ENCODE measurements around the gene CRAMP1.

CRAMP1 gene

GRCh38 chr16:1615761-1616160, 3.6 kb downstream of the CRAMP1 start:
- peaks cover 5% of the 10 kb centered on the region; the same call in 1 of the 2 replicates for H3K4me1 ChIP-seq (ENCODE audit: control insufficient read depth, insufficient read depth, low read length)
- no peak for TF ChIP-seq MEIS1 (CRISPR knock-in tag; IDR thresholded peaks at IDR 0.05; ENCODE audit: borderline replicate concordance)
- TF ChIP-seq ZNF510 (tag by site-specific recombination; IDR thresholded peaks at IDR 0.05; ENCODE audit: insufficient replicate concordance), result no peak
- ChIA-PET CTCF (interaction anchor here (1.0 kb wide), 1 partner anchor 90 kb away, joined by 4 read pairs; the partner anchor contains the start of gene MAPK8IP3), POLR2A (interaction anchor here (1.6 kb wide), 1 partner anchor 62 kb away, joined by 3 read pairs; the partner anchor contains the start of gene JPT2)
- H3K4me3 ChIP-seq (ENCODE audit: low read depth, low read length), result no peak overlapping the region
- peaks cover 19 to 52% of the 10 kb centered on the region in 2 experiments for H3K36me3 ChIP-seq (ENCODE audit: control insufficient read depth in 2 of 2, insufficient read depth in 1 of 2, low read length in 2 of 2)
- no peaks in the 10 kb centered on the region for H3K9me3 ChIP-seq (ENCODE audit: control insufficient read depth, insufficient read depth, low read depth, low read length)
- no peak overlapping the region for H3K27ac ChIP-seq (ENCODE audit: extremely low read depth, low read depth, low read length)

- H3K27ac ChIP-seq (ENCODE audit: extremely low read depth, low read depth, low read length), result no peak overlapping the region
- ChIA-PET POLR2A (interaction anchor here (0.9 kb wide), 1 partner anchor 10 kb away, joined by 3 read pairs; no protein-coding TSS in a partner anchor), CTCF (no interaction called here)
- no peak overlapping the region for H3K4me3 ChIP-seq (ENCODE audit: low read depth, low read length)
- no peaks in the 10 kb centered on the region for H3K9me3 ChIP-seq (ENCODE audit: control insufficient read depth, insufficient read depth, low read depth, low read length)
- H3K4me1 ChIP-seq (ENCODE audit: control insufficient read depth, insufficient read depth, low read length), result peaks cover 5% of the 10 kb centered on the region; the same call in 1 of the 2 replicates
- H3K36me3 ChIP-seq (ENCODE audit: control insufficient read depth in 2 of 2, insufficient read depth in 1 of 2, low read length in 2 of 2), result peaks cover 24 to 79% of the 10 kb centered on the region in 2 experiments
- TF ChIP-seq ZBTB49 (tag by site-specific recombination; IDR thresholded peaks at IDR 0.05; ENCODE audit: low read depth) (no peak), PRDM10 (tag by site-specific recombination; IDR thresholded peaks at IDR 0.05) (0 out of 2 replicates have a peak, but pooled peaks have one; percentile 29), ZNF202 (tag by site-specific recombination; IDR thresholded peaks at IDR 0.05; ENCODE audit: borderline replicate concordance) (no peak)
Observed at GRCh38 chr16:1619976-1620375, 7.8 kb downstream of the CRAMP1 start.

DNA sequence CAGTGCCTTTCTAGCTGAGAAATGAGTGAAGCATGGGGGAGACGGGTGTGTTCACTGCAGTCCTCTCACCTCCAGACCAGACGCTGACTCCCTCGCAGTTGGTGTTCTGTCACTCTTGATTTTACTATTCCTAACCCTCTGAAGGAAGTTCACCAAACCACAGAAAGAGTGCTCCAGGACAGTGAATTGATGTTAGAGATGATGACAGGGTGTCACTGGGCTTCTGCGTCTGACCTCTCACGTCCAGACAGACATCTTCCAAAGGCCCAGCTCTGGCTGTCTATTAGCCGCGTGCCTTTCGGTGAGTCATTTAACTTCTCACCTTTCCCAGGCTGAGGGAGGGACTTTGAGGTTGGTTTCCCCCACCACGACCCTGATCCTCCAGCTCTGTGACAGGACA, 8.2 kb downstream of the CRAMP1 start:
- no peaks in the 10 kb centered on the region for H3K9me3 ChIP-seq (ENCODE audit: control insufficient read depth, insufficient read depth, low read depth, low read length)
- H3K27ac ChIP-seq (ENCODE audit: extremely low read depth, low read depth, low read length), result no peak overlapping the region
- H3K4me3 ChIP-seq (ENCODE audit: low read depth, low read length), result no peak overlapping the region
- H3K4me1 ChIP-seq (ENCODE audit: control insufficient read depth, insufficient read depth, low read length), result peaks cover 1% of the 10 kb centered on the region; the same call in 1 of the 2 replicates
- CTCF ChIA-PET, result no interaction called here
- TF ChIP-seq ZNF266 (tag by site-specific recombination; IDR thresholded peaks at IDR 0.05; ENCODE audit: low read depth), result no peak
- peaks cover 24 to 81% of the 10 kb centered on the region in 2 experiments for H3K36me3 ChIP-seq (ENCODE audit: control insufficient read depth in 2 of 2, insufficient read depth in 1 of 2, low read length in 2 of 2)
- POLR2A ChIA-PET, result interaction anchor here (0.9 kb wide), 1 partner anchor 10 kb away, joined by 3 read pairs; no protein-coding TSS in a partner anchor

DNA sequence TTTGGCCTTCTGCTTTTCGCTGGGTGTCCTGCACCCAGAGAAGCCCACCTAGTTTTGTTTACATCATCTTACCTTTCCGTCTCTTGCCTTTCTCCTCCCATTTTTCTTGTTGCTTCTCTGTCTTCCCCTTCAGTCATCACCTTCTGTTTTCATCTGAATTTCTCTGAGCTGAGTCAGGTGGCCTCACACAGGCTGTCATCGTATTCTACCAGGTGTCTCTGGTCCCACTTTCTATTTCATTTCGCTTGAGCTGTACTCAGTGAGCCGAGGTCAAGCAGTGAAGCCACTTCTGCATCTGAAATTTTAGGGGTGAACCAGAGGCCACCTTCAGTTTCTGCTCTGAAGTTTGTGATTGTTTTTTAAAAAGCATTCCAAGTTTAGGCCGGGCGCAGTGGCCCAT, 9.7 kb downstream of the CRAMP1 start:
- TF ChIP-seq PRDM1 (tag by site-specific recombination; IDR thresholded peaks at IDR 0.05), result peak; percentile 72
- no peak for TF ChIP-seq ZNF544 (tag by site-specific recombination; IDR thresholded peaks at IDR 0.05)
- no peak overlapping the region for H3K27ac ChIP-seq (ENCODE audit: extremely low read depth, low read depth, low read length)
- peaks cover 18 to 84% of the 10 kb centered on the region in 2 experiments for H3K36me3 ChIP-seq (ENCODE audit: control insufficient read depth in 2 of 2, insufficient read depth in 1 of 2, low read length in 2 of 2)
- no peaks in the 10 kb centered on the region for H3K9me3 ChIP-seq (ENCODE audit: control insufficient read depth, insufficient read depth, low read depth, low read length)
- no peaks in the 10 kb centered on the region for H3K4me1 ChIP-seq (ENCODE audit: control insufficient read depth, insufficient read depth, low read length)
- CTCF ChIA-PET, result no interaction called here
- no peak overlapping the region for H3K4me3 ChIP-seq (ENCODE audit: low read depth, low read length)
- POLR2A ChIA-PET, result no interaction called here
